Body of pancreas (tissue), 4 donors: Measurements from ENCODE around the gene TRAPPC5. TPM values are rescaled to one million over a fixed set of nuclear protein-coding genes. Genes with fewer than 3 reads are reported as not detected.

Experiments used
- ATAC-seq: fragments of 150-250 bp; one replicate; pipeline ENCODE4 v1.9.1; 2016
- DNase-seq, 4 donors: peaks; one replicate each; pipeline ENCODE4 v3.0.0-alpha.2; 2019
- H3K27ac ChIP-seq, 4 donors: fragments of 200-600 bp; sonication (generic); 1 replicate in 3 of 4; 2 replicates in 1 of 4; pipeline versions ENCODE4 v1.5.1 to v1.6.1; 2016 to 2019; ENCODE audit warnings: mild to moderate bottlenecking in 1 of 4, mixed read lengths in 1 of 4, moderate library complexity in 1 of 4
- H3K27me3 ChIP-seq, 2 donors: fragments of 200-600 bp; sonication (generic); one replicate each; pipeline ENCODE4 v1.6.0; 2016; ENCODE audit warnings: mild to moderate bottlenecking in 1 of 2
- H3K36me3 ChIP-seq, 2 donors: fragments of 200-600 bp; sonication (generic); replicated peaks in 1 of 2; 2 replicates each; pipeline ENCODE4 v1.5.1; 2016; ENCODE audit warnings: low read depth in 2 of 2; ENCODE audit not compliant: insufficient read depth in 1 of 2
- H3K4me1 ChIP-seq: fragments of 200-600 bp; sonication (generic); one replicate; pipeline ENCODE4 v1.6.0; 2016
- H3K4me3 ChIP-seq, 2 donors: fragments of 200-600 bp; sonication (generic); 1 replicate in 1 of 2; 2 replicates in 1 of 2; pipeline ENCODE4 v1.5.1; 2016 to 2019
- H3K9me3 ChIP-seq, 3 donors: fragments of 200-600 bp; sonication (generic); 1 replicate in 2 of 3; 2 replicates in 1 of 3; pipeline ENCODE4 v1.5.1; 2016
- CTCF ChIP-seq, 7 experiments: fragments of 450-650 bp in 4 of 7; fragments of 200-600 bp in 3 of 7; sonication (generic) in 3 of 7; IDR thresholded peaks; one replicate each; pipeline ENCODE4 v1.5.1; 2016 to 2019; ENCODE audit warnings: antibody characterized with exemption in 7 of 7
- POLR2A ChIP-seq, 3 donors: fragments of 450-650 bp; IDR thresholded peaks; one replicate each; pipeline ENCODE4 v1.6.1; 2016; ENCODE audit warnings: antibody characterized with exemption in 3 of 3, mild to moderate bottlenecking in 2 of 3
- WGBS, 2 donors: methylation state at CpG; one replicate each; pipeline ENCODE4 v1.1.5; 2017; 5-methylcytosine and 5-hydroxymethylcytosine counted together
- intact Hi-C: fragments of 100-400 bp; cut with DNase I; formaldehyde crosslinking; loops from one replicate; pipeline ENCODE4 v1.15.1; 2023
- total RNA-seq, 2 donors: library from RNA; depleted of rRNA; stranded (reverse); fragments of >200 nt; gene quantifications; one replicate each; pipeline ENCODE4 v1.1.0, GENCODE V29; 2016

Gene TRAPPC5
- total RNA-seq, 2 donors from 2014 or later, result 10.9 to 18.7 TPM

- WGBS, 2 donors, result 54 to 59% methylated on average over 2 of the region's 2 CpGs
- Histone ChIP-seq H3K36me3 (no peaks in the 10 kb centered on the region), H3K27me3 (no peaks in the 10 kb centered on the region), H3K9me3 (no peaks in the 10 kb centered on the region), H3K27ac (peak overlapping the region in 2 of 4 donors; percentile 61 to 69), H3K4me1 (peaks cover 27% of the 10 kb centered on the region), H3K4me3 (no peak overlapping the region)
- ATAC-seq, result no peak
- no peak for DNase-seq
- TF ChIP-seq CTCF (IDR thresholded peaks at IDR 0.05) (no peak), POLR2A (IDR thresholded peaks at IDR 0.05) (no peak)
- intact Hi-C loops, result no loop called here
Observed at GRCh38 chr19:7650148-7650547, 30.5 kb upstream of the TRAPPC5 start.

- Histone ChIP-seq H3K27me3 (no peaks in the 10 kb centered on the region), H3K4me1 (peaks cover 27% of the 10 kb centered on the region), H3K27ac (peak overlapping the region; percentile 77 to 85 (median 82)), H3K4me3 (no peak overlapping the region), H3K9me3 (no peaks in the 10 kb centered on the region), H3K36me3 (no peaks in the 10 kb centered on the region)
- peak; percentile 94 for ATAC-seq
- 3 to 5% methylated on average over 22 to 28 of the region's 28 CpGs for WGBS, 2 donors
- intact Hi-C loops, result no loop called here
- peak; percentile 88 to 94 (median 92) for DNase-seq
- TF ChIP-seq POLR2A (IDR thresholded peaks at IDR 0.05) (peak in 2 of 3 donors; percentile 11 to 28), CTCF (IDR thresholded peaks at IDR 0.05) (peak; percentile 96 to 100 (median 98))
Observed at GRCh38 chr19:7652061-7652641, 28.5 kb upstream of the TRAPPC5 start.

GRCh38 chr19:7654401-7654800 is 26.2 kb upstream of the TRAPPC5 start:
- Histone ChIP-seq H3K27me3 (no peaks in the 10 kb centered on the region), H3K36me3 (no peaks in the 10 kb centered on the region), H3K27ac (no peak overlapping the region), H3K4me1 (peaks cover 18% of the 10 kb centered on the region), H3K9me3 (no peaks in the 10 kb centered on the region), H3K4me3 (no peak overlapping the region)
- ATAC-seq (no peak), DNase-seq (no peak)
- WGBS, 2 donors, result 42 to 47% methylated on average over 8 of the region's 8 CpGs
- no peak for TF ChIP-seq CTCF (IDR thresholded peaks at IDR 0.05)
- TF ChIP-seq POLR2A (IDR thresholded peaks at IDR 0.05), result no peak
- intact Hi-C loops, result no loop called here

- Histone ChIP-seq H3K27me3 (no peaks in the 10 kb centered on the region), H3K36me3 (no peaks in the 10 kb centered on the region), H3K27ac (peak overlapping the region in 1 of 4 donors; percentile 48), H3K4me3 (no peak overlapping the region), H3K9me3 (no peaks in the 10 kb centered on the region), H3K4me1 (peaks cover 16% of the 10 kb centered on the region)
- ATAC-seq (no peak), DNase-seq (peak in 1 of 4 donors; percentile 35)
- TF ChIP-seq POLR2A (IDR thresholded peaks at IDR 0.05) (no peak), CTCF (IDR thresholded peaks at IDR 0.05) (no peak)
- 56 to 63% methylated on average over 8 of the region's 8 CpGs for WGBS, 2 donors
- intact Hi-C loops, result no loop called here
Observed at GRCh38 chr19:7655581-7655980, 25.1 kb upstream of the TRAPPC5 start.
